ENCODE measurements around the gene CHST11. TPM values are rescaled to one million over a fixed set of nuclear protein-coding genes. Genes with fewer than 3 reads are reported as not detected.

CHST11 gene
- total and polyA plus RNA-seq, 10 of the 15 experiments (the other 5 are each of a cell fraction or from before 2014, with no cell fraction given) = 1.9 to 38.1 (median 17.2) TPM

DNA sequence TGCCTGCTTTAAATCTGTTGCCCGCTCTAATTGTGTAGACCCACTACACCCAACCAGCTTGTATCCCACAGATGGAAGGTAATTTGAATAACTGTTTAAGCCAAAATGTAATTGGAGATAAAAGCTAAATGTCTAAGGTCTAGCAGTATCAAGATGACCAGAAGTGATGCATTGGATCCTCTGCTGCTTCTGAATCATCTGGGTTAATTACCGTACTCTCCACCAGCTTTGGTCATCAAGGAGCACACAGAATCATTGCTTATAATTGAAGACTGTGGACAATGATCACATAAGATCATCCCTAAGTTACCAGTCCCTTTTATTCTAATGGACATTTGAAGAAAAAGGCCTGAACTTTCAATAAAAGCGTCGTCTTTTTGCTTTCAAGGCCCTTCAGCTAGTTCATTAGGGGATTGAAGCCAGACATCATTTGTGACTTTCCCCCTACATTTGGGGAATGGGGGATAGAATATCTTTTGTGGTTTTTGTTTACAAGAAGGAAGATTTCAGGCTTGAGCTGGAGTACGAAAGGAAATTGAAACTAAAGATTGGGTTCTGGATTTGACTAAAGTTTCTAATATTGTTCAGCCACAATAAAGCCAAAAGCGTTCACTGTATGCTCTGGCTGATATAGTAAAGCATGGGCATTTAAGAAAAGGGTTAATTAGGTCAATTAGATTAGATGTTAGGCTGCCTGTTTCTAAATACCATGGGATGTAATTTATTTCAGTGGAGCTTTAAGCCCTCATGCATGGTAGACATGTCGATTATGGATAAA, 123.2 kb downstream of the CHST11 start:
- Histone ChIP-seq H3K4me1 (ENCODE audit: control insufficient read depth, insufficient read depth, low read length) (peaks cover 68% of the 10 kb centered on the region), H3K27me3 (replicated peaks in 1 of 2; ENCODE audit: control insufficient read depth in 2 of 2, insufficient read depth in 2 of 2, low read length in 1 of 2) (no peaks in the 10 kb centered on the region), H3K27ac (ENCODE audit: control insufficient read depth, insufficient read depth) (peak overlapping the region; percentile 67), H2AFZ (ENCODE audit: control insufficient read depth, low read depth, low read length) (no peak overlapping the region), H4K20me1 (ENCODE audit: control insufficient read depth, insufficient read depth) (no peaks in the 10 kb centered on the region), H3K4me2 (ENCODE audit: control insufficient read depth, insufficient read depth) (peak overlapping the region; percentile 85), H3K79me2 (ENCODE audit: control insufficient read depth, insufficient read depth, low read length) (peaks cover 44% of the 10 kb centered on the region), H3K9me3 (replicated peaks; ENCODE audit: control insufficient read depth, insufficient read depth, low read length) (no peaks in the 10 kb centered on the region), H3K36me3 (ENCODE audit: control insufficient read depth in 2 of 2, insufficient read depth in 2 of 2, low read length in 1 of 2) (0 out of 4 replicates have a peak, but pooled peaks cover 0 to 2% of the 10 kb centered on the region in 2 experiments), H3K9ac (ENCODE audit: control insufficient read depth, insufficient read depth, low read length) (no peak overlapping the region), H3K4me3 (peak overlapping the region; percentile 30; the same call in 1 of the 2 replicates)
- intact Hi-C loops (cut with micrococcal nuclease; ENCODE audit: unreplicated experiment) (loop anchor here (5.0 kb wide), 4 partner anchors 62 to 198 kb away; no protein-coding TSS in a partner anchor), in situ Hi-C loops (cut with MboI) (no loop called here)
- FAIRE-seq (peak; percentile 41), DNase-seq (ENCODE audit: low read depth, low spot score) (peak; percentile 57), ATAC-seq (peak; percentile 59)
- no TSS peak for BruUV-seq (replicated peaks)
- ChIA-PET POLR2A (interaction anchor here (0.8 to 2.2 kb wide), 8 partner anchors 9 to 122 kb away, joined by 3 to 10 read pairs (median 4); no protein-coding TSS in a partner anchor), SMC1A (ENCODE audit: uncharacterized antibody, unreplicated experiment) (interaction anchor here (0.7 to 4.1 kb wide), 28 partner anchors 10 to 144 kb away, joined by 3 to 78 read pairs (median 3); partner anchors contain the start of gene CHST11), CTCF (interaction anchor here (0.6 to 3.7 kb wide), 14 partner anchors 9 to 198 kb away, joined by 3 to 33 read pairs (median 3); no protein-coding TSS in a partner anchor), RAD21 (ENCODE audit: unreplicated experiment) (interaction anchor here (0.6 to 5.0 kb wide), 16 partner anchors 10 to 473 kb away, joined by 3 to 101 read pairs (median 4); partner anchors contain the start of gene CHST11)
- 21% methylated on average over 7 of the region's 7 CpGs for WGBS (ENCODE audit: insufficient coverage, insufficient replicate concordance, low lambda C conversion rate, missing lambda C conversion rate)
- no peak for TF ChIP-seq TARDBP (IDR thresholded peaks at IDR 0.05; ENCODE audit: borderline replicate concordance)
- TF ChIP-seq SIX5 (IDR thresholded peaks at IDR 0.05; ENCODE audit: low read depth, low read length, severe bottlenecking) = no peak
- TF ChIP-seq, protein P1, sequence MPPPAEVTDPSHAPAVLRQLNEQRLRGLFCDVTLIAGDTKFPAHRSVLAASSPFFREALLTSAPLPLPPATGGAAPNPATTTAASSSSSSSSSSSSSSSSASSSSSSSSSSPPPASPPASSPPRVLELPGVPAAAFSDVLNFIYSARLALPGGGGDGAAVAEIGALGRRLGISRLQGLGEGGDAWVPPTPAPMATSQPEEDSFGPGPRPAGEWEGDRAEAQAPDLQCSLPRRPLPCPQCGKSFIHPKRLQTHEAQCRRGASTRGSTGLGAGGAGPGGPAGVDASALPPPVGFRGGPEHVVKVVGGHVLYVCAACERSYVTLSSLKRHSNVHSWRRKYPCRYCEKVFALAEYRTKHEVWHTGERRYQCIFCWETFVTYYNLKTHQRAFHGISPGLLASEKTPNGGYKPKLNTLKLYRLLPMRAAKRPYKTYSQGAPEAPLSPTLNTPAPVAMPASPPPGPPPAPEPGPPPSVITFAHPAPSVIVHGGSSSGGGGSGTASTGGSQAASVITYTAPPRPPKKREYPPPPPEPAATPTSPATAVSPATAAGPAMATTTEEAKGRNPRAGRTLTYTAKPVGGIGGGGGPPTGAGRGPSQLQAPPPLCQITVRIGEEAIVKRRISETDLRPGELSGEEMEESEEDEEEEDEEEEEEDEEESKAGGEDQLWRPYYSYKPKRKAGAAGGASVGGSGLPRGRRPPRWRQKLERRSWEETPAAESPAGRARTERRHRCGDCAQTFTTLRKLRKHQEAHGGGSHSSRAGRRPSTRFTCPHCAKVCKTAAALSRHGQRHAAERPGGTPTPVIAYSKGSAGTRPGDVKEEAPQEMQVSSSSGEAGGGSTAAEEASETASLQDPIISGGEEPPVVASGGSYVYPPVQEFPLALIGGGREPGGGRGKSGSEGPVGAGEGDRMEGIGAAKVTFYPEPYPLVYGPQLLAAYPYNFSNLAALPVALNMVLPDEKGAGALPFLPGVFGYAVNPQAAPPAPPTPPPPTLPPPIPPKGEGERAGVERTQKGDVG (CRISPR knock-in tag; IDR thresholded peaks at IDR 0.05) = no peak
- TF ChIP-seq SREBF2 (IDR thresholded peaks at IDR 0.05; ENCODE audit: low read length) = no peak
- no peak for TF ChIP-seq HSF1 (IDR thresholded peaks at IDR 0.05; ENCODE audit: low read depth, low read length)
- TF ChIP-seq FOXK2 (IDR thresholded peaks at IDR 0.05) = no peak
- no peak for TF ChIP-seq ASH2L (IDR thresholded peaks at IDR 0.05; ENCODE audit: borderline replicate concordance, low read depth)
- no peak for TF ChIP-seq ZBTB11 (CRISPR knock-in tag; IDR thresholded peaks at IDR 0.05)
- no peak for TF ChIP-seq ESRRA (IDR thresholded peaks at IDR 0.05; ENCODE audit: low read length)
- no peak for TF ChIP-seq SMARCA5 (IDR thresholded peaks at IDR 0.05)
- TF ChIP-seq CREB1 (IDR thresholded peaks at IDR 0.05; ENCODE audit: low read depth) = no peak; the same call in 1 of the 2 replicates
- TF ChIP-seq EED (IDR thresholded peaks at IDR 0.05; ENCODE audit: low read depth) = peak; percentile 81
